GM13977 (cell line): ENCODE results near the gene GCLM.
"Not testable (repeated sequence)": the region's sequence is repeated elsewhere in the genome, so short reads cannot be mapped to it uniquely, and the experiment has no call there.

Experiments used
- DNase-seq: peaks from one replicate; pipeline ENCODE4 v3.0.0; 2012; ENCODE audit warnings: low spot score
- CTCF ChIP-seq: IDR thresholded peaks from 2 replicates; pipeline ENCODE4 v1.5.1; 2012; ENCODE audit warnings: mild to moderate bottlenecking, control low read depth; ENCODE audit not compliant: insufficient read depth; ENCODE audit errors: extremely low read depth, missing control alignments
- in situ Hi-C: fragments of 300-500 bp; cut with MboI; formaldehyde crosslinking; loops from one replicate; pipeline ENCODE4 v1.12.0; 2022; ENCODE audit warnings: low sequenced_read_pairs, low pct_unique_long_range_greater_than_20kb, mixed read lengths, inconsistent platforms; ENCODE audit not compliant: unreplicated experiment

Gene GCLM

GRCh38 chr1:93937997-93938396 lies 28.8 kb upstream of the GCLM start:
- in situ Hi-C loops, result no loop called here
- no peak for DNase-seq
- TF ChIP-seq CTCF, result no peak

- DNase-seq, result no peak
- TF ChIP-seq CTCF, result no peak
- in situ Hi-C loops, result no loop called here
Observed at GRCh38 chr1:93925206-93925605, 16.0 kb upstream of the GCLM start.

- in situ Hi-C loops, result no loop called here
- no peak for TF ChIP-seq CTCF
- DNase-seq, result no peak
Observed at GRCh38 chr1:93919780-93920179, 10.6 kb upstream of the GCLM start.

- no peak for DNase-seq
- TF ChIP-seq CTCF, result no peak
- in situ Hi-C loops, result no loop called here
Observed at GRCh38 chr1:93917302-93917701, 8.1 kb upstream of the GCLM start.

GRCh38 chr1:93910880-93911279 lies 1.6 kb upstream of the GCLM start:
- in situ Hi-C loops, DNase-seq: not testable (repeated sequence)

GRCh38 chr1:93910305-93910704 lies 1.1 kb upstream of the GCLM start:
- no peak for DNase-seq
- in situ Hi-C loops, result no loop called here
- no peak for TF ChIP-seq CTCF

- DNase-seq, result peak; percentile 61
- TF ChIP-seq CTCF, result no peak
- in situ Hi-C loops, result no loop called here
Observed at GRCh38 chr1:93908394-93909145, 660 bp downstream of the GCLM start.
